Stimulated activated CD8-positive, alpha-beta memory T cell treated with anti-CD3 and anti-CD28 coated beads, Interleukin-4, amount 100 ng/mL, for 4 hours (primary cell): Measurements from ENCODE around the gene E2F8.
"Not testable (repeated sequence)": the region's sequence is repeated elsewhere in the genome, so short reads cannot be mapped to it uniquely, and the experiment has no call there.

ENCODE experiments used
- DNase-seq, 2 donors: peaks; one replicate each; pipeline ENCODE4 v3.0.0-alpha.2; 2020; ENCODE audit warnings: low read depth in 2 of 2, low spot score in 1 of 2

The E2F8 gene, protein sequence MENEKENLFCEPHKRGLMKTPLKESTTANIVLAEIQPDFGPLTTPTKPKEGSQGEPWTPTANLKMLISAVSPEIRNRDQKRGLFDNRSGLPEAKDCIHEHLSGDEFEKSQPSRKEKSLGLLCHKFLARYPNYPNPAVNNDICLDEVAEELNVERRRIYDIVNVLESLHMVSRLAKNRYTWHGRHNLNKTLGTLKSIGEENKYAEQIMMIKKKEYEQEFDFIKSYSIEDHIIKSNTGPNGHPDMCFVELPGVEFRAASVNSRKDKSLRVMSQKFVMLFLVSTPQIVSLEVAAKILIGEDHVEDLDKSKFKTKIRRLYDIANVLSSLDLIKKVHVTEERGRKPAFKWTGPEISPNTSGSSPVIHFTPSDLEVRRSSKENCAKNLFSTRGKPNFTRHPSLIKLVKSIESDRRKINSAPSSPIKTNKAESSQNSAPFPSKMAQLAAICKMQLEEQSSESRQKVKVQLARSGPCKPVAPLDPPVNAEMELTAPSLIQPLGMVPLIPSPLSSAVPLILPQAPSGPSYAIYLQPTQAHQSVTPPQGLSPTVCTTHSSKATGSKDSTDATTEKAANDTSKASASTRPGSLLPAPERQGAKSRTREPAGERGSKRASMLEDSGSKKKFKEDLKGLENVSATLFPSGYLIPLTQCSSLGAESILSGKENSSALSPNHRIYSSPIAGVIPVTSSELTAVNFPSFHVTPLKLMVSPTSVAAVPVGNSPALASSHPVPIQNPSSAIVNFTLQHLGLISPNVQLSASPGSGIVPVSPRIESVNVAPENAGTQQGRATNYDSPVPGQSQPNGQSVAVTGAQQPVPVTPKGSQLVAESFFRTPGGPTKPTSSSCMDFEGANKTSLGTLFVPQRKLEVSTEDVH

DNA sequence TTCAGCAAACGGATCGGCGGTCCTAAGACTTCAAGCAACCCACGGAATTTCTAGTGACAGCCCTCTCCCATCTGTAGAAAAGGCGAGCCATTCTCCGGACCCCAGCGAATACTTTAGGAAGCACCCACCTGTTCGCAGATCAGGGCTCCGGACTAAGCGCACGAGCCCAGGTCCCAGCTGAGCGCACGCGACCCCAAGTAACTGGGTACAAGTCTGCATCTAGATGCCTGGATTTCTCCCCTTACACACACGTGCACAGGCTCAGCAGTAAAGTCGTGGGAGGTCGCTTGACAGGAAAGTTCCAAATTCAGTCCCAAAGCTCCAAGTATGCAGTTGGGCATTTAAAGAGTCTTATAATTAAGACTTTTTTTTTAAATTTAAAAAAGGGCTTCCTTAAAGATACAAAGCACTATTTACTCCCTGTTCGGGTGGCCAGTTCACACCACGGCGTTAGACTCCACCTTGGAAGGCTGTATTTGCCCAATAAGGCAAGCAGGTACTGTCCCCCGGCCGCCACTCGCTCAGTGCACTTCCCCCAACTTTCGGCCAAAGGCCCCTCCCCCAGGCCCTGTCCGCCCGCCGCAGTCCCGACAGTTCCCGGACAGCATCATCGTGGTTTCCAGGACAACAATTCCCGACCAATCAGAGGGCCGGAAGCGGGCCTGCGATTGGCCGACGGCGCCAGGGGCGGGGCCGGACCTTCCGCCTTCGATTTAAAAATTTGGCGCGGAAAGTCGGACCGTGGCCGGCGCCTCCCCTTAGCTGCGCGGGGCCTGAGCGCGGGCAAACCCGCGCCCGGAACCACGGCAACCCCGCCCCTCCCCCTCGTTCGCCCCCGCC, at the start of gene E2F8:
TSS of gene E2F8 (minus strand) at position 526 of the 840 bp plus-strand sequence. CDS start 824 bp downstream, outside the sequence.
- DNase-seq: peak; percentile 55 to 66

DNA sequence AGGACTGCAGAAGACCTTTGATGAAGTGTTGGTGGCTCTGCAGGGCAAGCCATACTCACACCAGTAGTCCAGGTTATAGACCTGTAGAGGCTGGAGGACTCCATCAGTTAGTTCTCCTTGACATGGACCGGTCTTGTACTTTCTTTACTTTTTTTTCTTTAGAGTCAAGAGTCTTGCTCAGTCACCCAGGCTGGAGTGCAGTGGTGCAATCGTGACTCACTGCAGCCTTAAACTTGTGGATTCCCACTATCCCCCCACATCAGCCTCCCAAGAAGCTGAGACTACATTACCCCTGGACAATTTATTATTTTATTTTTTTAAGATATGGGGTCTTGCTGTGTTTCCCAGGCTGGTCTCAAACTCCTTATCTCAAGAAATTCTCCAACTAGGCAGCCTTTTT, 49.6 kb upstream of the E2F8 start:
- DNase-seq: no peak

DNA sequence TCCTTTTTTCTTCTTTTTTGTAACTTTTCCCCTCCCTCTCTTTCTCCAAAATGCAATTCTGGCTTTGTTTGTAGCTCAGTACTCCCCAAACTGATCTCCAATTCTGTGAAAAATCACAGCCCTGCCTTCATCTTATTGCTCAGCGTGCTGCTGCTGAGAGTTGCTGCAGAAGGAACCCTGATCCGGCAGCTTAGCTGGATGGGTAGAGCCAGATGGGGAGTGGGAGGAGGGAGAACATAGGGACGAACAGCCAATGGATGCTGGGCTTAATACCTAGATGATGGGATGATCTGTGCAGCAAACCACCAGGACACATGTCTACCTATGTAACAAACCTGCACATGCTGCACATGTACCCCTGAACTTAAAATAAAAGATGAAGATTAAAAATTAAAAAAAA, 47.5 kb upstream of the E2F8 start:
- no peak for DNase-seq

DNA sequence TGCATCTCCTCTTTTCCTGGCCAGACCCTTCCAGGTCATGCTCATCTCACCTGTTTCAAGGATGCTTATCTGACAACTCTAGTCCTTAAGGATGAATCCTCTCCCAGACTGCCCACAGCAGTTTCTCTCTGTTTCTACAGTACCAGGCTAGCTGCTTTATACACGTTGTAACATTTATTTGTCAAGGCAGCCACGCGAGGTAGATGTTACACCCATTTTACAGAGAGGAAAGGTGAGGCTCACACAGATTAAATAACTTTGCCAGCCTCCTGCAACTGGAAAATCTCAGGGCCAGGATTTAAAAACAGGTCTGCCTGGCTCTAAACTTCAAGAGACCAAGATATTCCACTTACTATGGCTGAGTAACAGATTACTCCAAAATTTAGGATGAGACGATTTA, 45.7 kb upstream of the E2F8 start:
- no peak for DNase-seq

DNA sequence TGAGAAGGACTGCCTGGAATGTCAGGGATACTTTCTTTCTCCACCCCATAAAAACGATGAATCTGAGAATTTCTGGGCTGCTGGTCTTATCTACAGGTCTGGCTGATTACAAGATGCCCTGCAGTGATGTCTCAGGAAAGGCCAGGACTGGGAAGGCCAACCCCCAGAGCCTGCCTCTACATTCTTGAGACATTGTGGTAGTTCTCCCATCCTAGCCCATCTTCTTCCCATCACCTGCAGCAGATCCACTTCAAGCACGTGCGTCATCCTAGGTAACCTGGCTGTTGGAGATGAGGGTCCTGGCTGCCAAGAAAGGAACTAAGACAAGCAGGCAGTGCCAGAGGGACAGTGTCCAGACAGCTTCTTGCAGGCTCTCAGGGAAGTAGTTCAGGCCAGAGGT, 44.1 kb upstream of the E2F8 start:
- DNase-seq: no peak

DNA sequence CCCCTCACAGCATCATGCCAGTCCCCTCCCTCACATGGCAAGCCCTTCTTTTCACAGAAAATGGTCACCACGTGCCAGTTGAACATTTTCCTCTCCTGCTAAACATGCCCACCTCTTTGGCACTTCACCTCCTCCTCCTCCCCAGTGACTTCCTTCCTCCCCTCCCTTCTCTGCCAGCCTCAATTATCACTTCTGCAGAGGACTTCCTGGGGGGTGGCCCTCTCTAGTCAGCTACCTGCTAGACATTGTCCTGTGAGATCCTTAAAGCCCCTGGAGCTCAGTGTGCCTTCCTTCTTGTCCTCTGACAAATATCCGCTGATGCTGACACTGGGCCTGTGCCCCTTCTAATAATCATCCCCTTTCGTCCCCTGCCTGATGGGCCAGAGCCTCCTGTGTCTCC, 43.2 kb upstream of the E2F8 start:
- DNase-seq: no peak

DNA sequence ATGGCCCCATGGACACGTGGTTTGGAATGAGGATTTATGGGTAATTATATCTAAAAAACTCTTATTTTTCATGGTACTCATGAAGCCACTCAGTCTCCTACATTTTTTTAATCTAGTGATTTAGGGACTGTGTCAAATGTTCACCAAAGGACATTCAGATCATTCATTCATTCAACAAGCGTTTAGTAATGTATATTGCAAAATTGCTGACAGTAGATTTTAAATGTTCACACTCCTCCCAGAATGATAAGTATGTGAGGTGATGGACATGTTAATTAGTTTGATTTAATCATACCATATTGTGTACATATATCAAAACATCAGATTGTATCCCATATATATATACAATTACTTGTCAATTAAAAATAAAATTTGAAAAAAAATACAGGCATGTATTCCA, 40.8 kb upstream of the E2F8 start:
- DNase-seq: no peak

DNA sequence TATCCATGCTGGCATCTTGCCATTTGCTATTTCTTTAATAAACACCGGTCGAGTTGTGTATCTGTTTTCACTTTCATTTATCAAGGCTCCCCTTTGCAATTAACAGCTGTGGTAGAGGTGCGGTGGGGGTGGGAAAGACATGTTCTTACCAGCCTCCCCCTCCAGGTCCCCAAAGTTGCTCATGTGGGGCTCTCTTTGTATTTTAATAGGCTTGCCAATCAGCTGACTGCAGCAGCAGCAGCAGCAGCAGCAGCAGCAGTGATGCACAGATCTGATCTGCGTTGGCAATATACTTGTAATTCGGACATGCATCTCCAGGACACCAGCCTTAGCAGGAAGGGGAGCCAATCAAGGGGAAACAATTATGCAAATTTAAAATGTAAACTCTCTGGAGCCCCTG, 40.3 kb upstream of the E2F8 start:
- peak in 1 of 2 donors; percentile 12 for DNase-seq

DNA sequence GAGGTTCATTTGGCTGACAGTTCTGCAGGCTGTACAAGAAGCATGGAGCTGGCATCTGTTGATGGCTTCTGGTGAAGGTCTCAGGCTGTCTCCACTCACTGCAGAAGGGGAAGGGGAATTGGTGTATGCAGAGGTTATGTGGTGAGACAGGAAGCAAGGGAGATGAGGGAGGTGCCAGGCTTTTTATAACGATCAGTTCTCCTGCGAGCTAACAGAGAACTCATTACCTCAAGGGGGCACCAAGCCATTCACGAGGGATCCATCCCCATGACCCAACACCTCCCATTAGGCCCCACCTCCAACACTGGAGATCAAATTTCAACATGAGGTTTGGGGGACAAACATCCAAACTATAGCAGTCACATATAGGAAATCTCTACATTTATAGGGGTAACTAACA, 38.7 kb upstream of the E2F8 start:
- DNase-seq: no peak

DNA sequence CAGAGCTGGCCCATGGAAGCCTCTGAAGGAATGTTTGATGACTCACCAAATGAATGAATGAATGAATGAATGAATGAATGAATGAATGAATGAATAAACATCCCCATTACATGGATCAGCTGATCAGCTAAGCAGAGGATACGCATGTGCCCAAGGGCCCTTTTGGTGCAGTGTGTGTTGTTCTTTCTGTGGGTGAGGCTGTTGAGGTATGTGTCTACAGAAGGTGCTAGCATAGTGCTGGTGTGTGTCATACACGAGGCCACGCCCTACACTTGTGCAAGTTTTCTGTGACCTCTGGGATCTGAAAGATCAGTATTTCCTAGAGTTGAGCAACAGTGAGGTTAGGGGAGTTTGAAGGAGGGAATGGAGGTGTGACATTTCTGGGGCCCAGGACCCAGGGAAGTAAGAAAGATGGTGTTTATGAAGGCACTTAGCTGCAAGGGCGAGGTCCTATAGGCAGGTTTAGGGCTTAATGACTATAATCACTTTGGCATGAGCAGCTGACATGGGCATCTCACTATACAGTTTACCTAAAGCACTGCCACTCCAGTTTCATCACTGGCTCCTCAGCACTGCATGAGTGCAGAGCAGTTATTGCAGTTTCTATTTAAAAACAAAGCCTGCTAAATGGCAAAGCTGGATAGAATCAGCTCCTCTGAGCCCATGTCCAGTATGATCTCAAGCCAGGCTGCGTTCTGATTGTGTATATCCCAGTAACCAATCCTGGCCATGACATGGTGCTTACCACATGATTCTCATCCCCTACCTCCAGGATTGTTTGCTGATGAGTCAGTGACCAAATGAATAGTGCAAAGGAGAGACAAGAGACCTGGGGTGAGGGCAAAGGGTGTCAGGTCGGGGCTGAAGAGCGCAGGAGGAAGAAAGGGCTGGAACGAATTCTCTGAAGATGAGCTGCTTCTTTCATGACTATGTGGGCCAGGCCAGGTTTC, 36.4 kb upstream of the E2F8 start:
- DNase-seq: no peak

DNA sequence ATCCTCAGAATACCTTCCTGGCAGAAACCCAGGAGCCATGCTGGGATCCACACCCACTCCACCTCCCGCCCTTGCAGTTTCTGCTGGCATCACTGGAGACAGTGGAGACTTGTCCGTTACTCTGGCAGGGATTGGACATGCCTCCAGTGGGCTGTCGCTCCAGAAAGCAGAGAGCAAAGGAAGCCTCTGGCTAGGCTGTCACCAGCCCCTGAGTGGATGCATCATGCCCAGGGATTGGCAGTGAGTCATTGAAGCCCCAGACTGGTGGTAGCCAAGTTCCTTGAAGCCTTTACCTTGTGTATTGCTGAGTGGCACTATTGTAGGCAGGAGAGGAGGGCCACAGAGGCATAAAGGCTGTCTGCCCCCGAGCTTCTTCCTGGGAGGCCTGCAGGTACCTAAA, 34.8 kb upstream of the E2F8 start:
- DNase-seq: no peak

DNA sequence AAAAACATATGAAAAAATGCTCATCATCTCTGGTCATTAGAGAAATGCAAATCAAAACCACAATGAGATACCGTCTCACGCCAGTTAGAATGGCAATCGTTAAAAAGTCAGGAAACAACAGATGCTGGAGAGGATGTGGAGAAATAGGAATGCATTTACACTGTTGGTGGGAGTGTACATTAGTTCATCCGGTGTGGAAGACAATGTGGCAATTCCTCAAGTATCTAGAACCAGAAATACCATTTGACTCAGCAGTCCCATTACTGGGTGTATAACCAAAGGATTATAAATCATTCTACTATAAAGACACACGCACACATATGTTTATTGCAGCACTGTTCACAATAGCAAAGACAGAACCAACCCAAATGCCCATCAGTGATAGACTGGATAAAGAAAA, 32.5 kb upstream of the E2F8 start:
- DNase-seq: not testable (repeated sequence)

DNA sequence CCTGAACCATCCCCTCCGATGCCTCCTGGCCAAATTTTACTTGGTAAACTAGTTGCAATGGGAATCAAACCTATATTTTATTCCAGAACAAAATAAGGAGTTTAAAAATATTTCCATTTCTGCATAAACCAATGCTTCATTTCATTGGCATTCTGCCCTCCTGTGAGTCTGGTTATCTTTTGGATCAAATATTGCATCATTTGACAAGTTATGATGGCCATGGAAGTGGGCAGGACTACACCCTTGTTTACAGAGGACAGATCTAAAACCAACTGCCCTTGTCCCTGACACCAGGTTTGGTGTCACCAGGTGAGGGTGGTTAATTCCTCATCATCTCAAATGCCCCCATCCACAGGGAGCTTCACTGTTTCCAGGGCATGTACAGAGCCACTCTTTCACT, 28.2 kb upstream of the E2F8 start:
- no peak for DNase-seq

DNA sequence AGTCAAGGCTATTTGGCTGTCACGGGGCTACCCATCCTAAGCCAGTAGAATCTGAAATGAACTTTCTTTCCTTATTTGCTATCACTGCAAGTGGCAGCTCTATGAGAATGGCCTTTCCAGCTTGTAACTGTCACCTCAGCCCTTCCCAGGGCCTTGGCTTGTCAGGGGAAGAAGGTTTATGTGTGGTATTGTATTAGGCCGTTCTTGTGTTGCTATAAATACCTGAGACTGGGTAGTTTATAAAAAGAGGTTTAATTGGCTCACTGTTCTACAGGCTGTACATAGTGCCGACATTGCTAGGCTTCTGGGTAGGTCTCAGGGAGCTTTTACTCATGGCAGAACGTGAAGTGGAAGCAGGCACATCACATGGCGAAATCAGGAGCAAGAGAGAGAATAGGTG, 26.8 kb upstream of the E2F8 start:
- DNase-seq: no peak

DNA sequence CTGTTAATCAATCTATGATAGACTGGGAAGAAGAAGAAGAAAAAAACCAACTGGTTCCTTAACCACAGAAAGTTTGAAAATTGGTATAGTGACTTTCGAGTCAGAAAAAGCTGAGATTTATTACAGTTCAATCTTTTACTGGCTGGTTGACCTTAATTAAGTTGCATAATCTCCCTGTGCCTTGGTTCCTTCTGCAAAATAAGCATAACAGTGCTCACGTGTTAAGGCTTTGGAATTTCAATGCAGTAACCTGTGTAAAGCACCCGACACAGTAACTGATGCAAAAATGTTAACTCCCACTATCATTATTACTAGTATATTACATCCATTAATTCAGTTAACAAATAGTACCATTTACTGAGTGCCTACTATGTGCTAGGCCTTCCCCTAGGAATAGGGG, 22.6 kb upstream of the E2F8 start:
- DNase-seq: no peak

DNA sequence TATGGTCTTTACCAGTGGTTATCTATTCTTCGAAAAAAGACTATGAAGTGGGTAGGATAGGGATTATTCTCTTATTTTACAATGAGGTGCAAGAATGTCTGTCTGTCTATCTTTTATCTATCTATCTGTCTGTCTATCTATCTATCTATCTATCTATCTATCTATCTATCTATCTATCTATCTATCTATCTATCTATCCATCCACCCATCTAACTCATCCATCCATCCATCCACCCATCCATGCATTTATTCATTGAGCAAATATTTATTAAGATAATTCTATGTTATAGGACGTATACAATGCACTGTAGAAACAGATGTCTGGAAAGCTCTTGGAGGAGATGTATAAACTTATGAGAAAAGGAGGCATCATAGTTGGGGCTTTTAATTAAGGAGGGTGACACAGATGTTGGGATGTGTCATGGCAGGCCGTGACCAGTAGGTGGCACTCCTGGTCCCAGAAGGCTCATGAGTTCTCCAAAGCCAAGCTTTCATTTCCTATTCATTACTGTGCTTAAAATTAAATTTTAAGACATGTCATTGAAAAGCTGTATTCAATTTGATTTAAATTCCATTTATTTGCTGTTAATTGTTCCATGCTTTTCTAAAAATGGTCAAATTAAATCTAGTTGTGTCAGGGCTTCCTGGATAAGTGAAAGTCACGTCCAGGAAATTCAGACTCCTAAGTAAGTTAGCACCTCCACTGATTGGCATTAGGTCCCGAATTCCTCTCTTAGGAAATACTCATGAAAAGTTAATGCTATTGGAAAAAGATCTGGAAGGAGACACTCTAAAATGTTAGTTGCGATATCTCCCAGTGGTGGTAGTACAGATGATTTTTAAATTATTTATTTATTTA, 19.0 kb upstream of the E2F8 start:
- peak; percentile 23 to 28 for DNase-seq

DNA sequence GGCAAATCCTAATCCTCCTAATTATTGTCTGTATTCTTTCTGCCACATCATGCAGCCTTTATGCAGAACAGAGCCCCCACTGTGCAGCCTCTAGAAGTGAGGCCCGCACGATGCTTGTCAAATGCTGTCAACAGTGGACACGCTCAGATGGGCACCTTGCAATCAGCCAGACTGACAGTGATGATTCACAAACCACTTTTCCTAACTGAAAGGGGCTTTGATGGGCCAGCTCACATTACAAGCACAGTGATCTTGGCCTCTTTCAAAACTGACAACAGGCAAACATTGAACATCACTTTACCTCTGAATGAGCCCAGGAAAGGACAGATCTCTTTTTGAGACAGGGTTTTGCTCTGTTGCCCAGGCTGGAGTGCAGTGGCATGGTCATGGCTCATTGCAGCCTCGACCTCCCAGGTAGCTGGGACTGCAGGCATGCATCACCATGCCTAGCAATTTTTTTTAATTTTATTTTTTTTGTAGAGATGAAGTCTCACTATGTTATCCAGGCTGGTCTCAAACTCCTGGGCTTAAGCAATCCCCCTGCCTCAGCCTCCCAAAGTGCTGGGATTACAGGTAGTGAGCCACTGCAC, 18.0 kb upstream of the E2F8 start:
- DNase-seq: no peak

DNA sequence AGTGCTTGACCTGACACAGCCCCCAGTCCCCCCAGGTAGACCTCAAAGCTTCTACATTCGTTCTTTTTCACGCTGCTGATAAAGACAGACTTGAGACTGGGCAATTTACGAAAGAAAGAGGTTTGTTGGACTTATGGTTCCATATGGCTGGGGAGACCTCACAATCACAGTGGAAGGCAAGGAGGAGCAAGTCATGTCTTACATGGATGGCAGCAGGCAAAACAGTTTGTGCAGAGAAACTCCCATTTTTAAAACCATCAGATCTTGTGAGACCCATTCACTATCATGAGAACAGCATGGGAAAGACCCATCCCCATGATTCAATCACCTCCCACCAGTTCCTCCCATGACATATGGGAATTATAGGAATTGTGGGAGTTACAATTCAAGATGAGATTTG, 13.7 kb upstream of the E2F8 start:
- not testable (repeated sequence) for DNase-seq

DNA sequence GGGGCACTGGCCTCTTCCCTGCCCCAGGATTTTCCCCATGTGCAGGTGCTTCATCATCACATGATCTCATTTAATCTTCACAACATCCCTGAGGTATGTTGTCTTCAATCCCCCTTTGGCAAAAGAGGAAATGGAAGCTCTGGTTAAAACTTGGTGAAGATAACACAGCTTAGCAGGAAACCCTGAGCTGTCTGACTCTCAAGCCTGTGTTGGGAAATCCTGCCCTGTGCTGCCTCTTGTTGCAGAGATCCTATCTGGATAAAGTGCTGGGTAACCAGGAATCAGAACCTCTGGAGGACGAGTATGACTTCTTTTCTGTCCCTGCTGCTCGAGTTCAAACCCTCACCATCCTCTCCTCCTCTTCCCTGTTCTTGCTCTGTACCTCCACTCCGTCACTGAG, 13.1 kb upstream of the E2F8 start:
- no peak for DNase-seq
